H1 (cell line): Measurements from ENCODE around the gene EXD2. TPM values are rescaled to one million over a fixed set of nuclear protein-coding genes. Genes with fewer than 3 reads are reported as not detected.

ENCODE experiments used
- CHD2 ChIP-seq: IDR thresholded peaks from 2 replicates; pipeline ENCODE4 v1.6.1; 2012; ENCODE audit warnings: low read length, improper control_type of control experiment
- EGR1 ChIP-seq: IDR thresholded peaks from 2 replicates; pipeline ENCODE4 v1.6.1; 2011; ENCODE audit warnings: low read depth, low read length, borderline replicate concordance
- GTF2F1 ChIP-seq: IDR thresholded peaks from 2 replicates; pipeline ENCODE4 v1.6.1; 2012; ENCODE audit warnings: low read depth, low read length, improper control_type of control experiment, borderline replicate concordance
- MAFK ChIP-seq: IDR thresholded peaks from 2 replicates; pipeline ENCODE4 v1.6.1; 2012; ENCODE audit warnings: low read depth, mild to moderate bottlenecking, improper control_type of control experiment, low read length
- NRF1 ChIP-seq: IDR thresholded peaks from 2 replicates; pipeline ENCODE4 v1.6.1; 2011; ENCODE audit warnings: mild to moderate bottlenecking, low read depth, low read length, improper control_type of control experiment
- POU5F1 ChIP-seq: IDR thresholded peaks from 2 replicates; pipeline ENCODE4 v1.6.1; 2011; ENCODE audit warnings: low read depth, mild to moderate bottlenecking, low read length, moderate library complexity
- SAP30 ChIP-seq: fragments of 300-600 bp; sonication (generic); IDR thresholded peaks from 2 replicates; pipeline ENCODE4 v1.7.1; 2012; ENCODE audit warnings: low read length, moderate library complexity, mild to moderate bottlenecking, inconsistent platforms; ENCODE audit not compliant: insufficient read depth, insufficient replicate concordance
- polyA plus RNA-seq, 7 experiments: library from polyadenylated mRNA; depleted of rRNA in 3 of 7; stranded (reverse) in 5 of 7; unstranded in 2 of 7; fragments of >200 nt in 5 of 7; fragments of 200-250 nt in 2 of 7; gene quantifications; 1 replicate in 5 of 7; 2 replicates in 1 of 7; 4 replicates in 1 of 7; pipeline versions ENCODE4 v1.2.1 to v1.2.3, GENCODE V29; 2011 to 2013; ENCODE audit warnings: missing spikeins in 2 of 7, mixed read lengths in 2 of 7
- total RNA-seq: library from RNA; stranded (reverse); fragmentation: NEBNext Ultra II Directional; extraction: Animal tissue kit (Norgen Biotek cat#: 25700); gene quantifications from 2 replicates; pipeline ENCODE4 v1.2.1, GENCODE V29; 2021
- TF ChIP-seq, protein P1 (sequence below): fragments of 300-600 bp; sonication (generic); IDR thresholded peaks from 2 replicates; pipeline ENCODE4 v1.7.1; 2012; ENCODE audit warnings: low read length, moderate library complexity, mild to moderate bottlenecking, inconsistent platforms; ENCODE audit not compliant: insufficient replicate concordance
- TF ChIP-seq, protein P2 (sequence below): IDR thresholded peaks from 2 replicates; pipeline ENCODE4 v1.6.1; 2011; ENCODE audit warnings: low read length, improper control_type of control experiment

Gene EXD2
- total and polyA plus RNA-seq, 2 of the 8 experiments (the other 6 are each of a cell fraction or from before 2014, with no cell fraction given) = 11.9 to 25.9 TPM

DNA sequence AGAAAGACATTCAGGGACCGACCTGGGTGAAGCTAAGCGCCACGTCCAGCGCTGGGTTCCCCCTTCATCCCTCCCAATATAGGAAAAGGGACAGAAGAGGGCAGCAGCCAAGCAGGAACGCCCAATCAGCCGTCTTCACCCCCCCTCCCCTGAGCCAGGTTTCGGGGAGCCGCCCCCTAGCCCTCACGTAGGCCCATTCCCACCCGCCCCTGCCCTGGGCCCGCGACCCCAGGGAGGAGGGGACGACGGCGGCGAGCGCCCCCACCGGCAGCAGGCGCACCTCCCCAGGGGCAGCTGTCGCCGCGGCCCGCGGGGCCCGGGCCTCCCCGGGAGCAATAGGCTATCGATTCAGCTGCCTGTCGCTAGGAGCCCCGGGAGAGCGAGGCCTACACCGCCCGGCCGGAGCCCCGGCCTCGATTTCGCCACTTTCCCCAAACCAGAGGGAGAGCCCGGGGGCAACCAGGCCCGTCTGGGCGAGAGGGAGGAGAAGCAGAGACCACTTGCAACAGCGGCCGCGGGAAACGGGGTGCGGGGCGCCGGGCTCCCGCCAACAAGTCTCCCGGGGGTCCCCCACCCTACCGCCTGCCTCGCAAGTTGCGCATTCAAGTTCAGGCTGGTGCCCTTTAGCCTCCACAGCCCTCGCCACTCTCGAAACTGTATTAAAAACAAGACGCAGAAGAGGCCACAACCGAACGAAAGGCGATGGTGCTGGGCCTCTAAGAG, 39.7 kb upstream of the EXD2 start (continued):
- TF ChIP-seq, protein P1, sequence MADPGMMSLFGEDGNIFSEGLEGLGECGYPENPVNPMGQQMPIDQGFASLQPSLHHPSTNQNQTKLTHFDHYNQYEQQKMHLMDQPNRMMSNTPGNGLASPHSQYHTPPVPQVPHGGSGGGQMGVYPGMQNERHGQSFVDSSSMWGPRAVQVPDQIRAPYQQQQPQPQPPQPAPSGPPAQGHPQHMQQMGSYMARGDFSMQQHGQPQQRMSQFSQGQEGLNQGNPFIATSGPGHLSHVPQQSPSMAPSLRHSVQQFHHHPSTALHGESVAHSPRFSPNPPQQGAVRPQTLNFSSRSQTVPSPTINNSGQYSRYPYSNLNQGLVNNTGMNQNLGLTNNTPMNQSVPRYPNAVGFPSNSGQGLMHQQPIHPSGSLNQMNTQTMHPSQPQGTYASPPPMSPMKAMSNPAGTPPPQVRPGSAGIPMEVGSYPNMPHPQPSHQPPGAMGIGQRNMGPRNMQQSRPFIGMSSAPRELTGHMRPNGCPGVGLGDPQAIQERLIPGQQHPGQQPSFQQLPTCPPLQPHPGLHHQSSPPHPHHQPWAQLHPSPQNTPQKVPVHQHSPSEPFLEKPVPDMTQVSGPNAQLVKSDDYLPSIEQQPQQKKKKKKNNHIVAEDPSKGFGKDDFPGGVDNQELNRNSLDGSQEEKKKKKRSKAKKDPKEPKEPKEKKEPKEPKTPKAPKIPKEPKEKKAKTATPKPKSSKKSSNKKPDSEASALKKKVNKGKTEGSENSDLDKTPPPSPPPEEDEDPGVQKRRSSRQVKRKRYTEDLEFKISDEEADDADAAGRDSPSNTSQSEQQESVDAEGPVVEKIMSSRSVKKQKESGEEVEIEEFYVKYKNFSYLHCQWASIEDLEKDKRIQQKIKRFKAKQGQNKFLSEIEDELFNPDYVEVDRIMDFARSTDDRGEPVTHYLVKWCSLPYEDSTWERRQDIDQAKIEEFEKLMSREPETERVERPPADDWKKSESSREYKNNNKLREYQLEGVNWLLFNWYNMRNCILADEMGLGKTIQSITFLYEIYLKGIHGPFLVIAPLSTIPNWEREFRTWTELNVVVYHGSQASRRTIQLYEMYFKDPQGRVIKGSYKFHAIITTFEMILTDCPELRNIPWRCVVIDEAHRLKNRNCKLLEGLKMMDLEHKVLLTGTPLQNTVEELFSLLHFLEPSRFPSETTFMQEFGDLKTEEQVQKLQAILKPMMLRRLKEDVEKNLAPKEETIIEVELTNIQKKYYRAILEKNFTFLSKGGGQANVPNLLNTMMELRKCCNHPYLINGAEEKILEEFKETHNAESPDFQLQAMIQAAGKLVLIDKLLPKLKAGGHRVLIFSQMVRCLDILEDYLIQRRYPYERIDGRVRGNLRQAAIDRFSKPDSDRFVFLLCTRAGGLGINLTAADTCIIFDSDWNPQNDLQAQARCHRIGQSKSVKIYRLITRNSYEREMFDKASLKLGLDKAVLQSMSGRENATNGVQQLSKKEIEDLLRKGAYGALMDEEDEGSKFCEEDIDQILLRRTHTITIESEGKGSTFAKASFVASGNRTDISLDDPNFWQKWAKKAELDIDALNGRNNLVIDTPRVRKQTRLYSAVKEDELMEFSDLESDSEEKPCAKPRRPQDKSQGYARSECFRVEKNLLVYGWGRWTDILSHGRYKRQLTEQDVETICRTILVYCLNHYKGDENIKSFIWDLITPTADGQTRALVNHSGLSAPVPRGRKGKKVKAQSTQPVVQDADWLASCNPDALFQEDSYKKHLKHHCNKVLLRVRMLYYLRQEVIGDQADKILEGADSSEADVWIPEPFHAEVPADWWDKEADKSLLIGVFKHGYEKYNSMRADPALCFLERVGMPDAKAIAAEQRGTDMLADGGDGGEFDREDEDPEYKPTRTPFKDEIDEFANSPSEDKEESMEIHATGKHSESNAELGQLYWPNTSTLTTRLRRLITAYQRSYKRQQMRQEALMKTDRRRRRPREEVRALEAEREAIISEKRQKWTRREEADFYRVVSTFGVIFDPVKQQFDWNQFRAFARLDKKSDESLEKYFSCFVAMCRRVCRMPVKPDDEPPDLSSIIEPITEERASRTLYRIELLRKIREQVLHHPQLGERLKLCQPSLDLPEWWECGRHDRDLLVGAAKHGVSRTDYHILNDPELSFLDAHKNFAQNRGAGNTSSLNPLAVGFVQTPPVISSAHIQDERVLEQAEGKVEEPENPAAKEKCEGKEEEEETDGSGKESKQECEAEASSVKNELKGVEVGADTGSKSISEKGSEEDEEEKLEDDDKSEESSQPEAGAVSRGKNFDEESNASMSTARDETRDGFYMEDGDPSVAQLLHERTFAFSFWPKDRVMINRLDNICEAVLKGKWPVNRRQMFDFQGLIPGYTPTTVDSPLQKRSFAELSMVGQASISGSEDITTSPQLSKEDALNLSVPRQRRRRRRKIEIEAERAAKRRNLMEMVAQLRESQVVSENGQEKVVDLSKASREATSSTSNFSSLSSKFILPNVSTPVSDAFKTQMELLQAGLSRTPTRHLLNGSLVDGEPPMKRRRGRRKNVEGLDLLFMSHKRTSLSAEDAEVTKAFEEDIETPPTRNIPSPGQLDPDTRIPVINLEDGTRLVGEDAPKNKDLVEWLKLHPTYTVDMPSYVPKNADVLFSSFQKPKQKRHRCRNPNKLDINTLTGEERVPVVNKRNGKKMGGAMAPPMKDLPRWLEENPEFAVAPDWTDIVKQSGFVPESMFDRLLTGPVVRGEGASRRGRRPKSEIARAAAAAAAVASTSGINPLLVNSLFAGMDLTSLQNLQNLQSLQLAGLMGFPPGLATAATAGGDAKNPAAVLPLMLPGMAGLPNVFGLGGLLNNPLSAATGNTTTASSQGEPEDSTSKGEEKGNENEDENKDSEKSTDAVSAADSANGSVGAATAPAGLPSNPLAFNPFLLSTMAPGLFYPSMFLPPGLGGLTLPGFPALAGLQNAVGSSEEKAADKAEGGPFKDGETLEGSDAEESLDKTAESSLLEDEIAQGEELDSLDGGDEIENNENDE = no peak
- TF ChIP-seq SAP30 = no peak
- no peak for TF ChIP-seq POU5F1
- TF ChIP-seq NRF1 = no peak
- TF ChIP-seq GTF2F1 = no peak
- TF ChIP-seq CHD2 = no peak
- no peak for TF ChIP-seq EGR1
- no peak for TF ChIP-seq MAFK
- TF ChIP-seq, protein P2, sequence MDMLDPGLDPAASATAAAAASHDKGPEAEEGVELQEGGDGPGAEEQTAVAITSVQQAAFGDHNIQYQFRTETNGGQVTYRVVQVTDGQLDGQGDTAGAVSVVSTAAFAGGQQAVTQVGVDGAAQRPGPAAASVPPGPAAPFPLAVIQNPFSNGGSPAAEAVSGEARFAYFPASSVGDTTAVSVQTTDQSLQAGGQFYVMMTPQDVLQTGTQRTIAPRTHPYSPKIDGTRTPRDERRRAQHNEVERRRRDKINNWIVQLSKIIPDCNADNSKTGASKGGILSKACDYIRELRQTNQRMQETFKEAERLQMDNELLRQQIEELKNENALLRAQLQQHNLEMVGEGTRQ = no peak
